MM.1S (cell line): ENCODE data around the gene SPP1.

Experiments used
- DNase-seq: peaks from one replicate; pipeline ENCODE4 v3.0.0-alpha.2; 2015
- H2AFZ ChIP-seq: fragments of 300-600 bp; sonication (generic); 2 replicates; pipeline ENCODE4 v1.6.0; 2016; ENCODE audit warnings: antibody characterized with exemption, low read length
- H3F3A ChIP-seq: fragments of 300-600 bp; sonication (generic); 2 replicates; pipeline ENCODE4 v1.6.1; 2016; ENCODE audit warnings: mild to moderate bottlenecking, antibody characterized with exemption, low read length, moderate library complexity, mixed read lengths; ENCODE audit not compliant: insufficient read depth
- H3K27ac ChIP-seq: fragments of 300-600 bp; sonication (generic); 2 replicates; pipeline ENCODE4 v1.5.1; 2016; ENCODE audit warnings: mild to moderate bottlenecking, low read length
- H3K27me3 ChIP-seq: fragments of 300-600 bp; sonication (generic); replicated peaks from 2 replicates; pipeline ENCODE4 v1.6.0; 2016; ENCODE audit warnings: low read length; ENCODE audit not compliant: insufficient read depth
- H3K36me3 ChIP-seq: fragments of 300-600 bp; sonication (generic); replicated peaks from 2 replicates; pipeline ENCODE4 v1.6.1; 2016; ENCODE audit warnings: mild to moderate bottlenecking, low read length, mixed read lengths; ENCODE audit not compliant: insufficient read depth
- H3K4me1 ChIP-seq: fragments of 300-600 bp; sonication (generic); 2 replicates; pipeline ENCODE4 v1.6.1; 2016; ENCODE audit warnings: low read length, mixed read lengths
- H3K4me2 ChIP-seq: fragments of 300-600 bp; sonication (generic); 2 replicates; pipeline ENCODE4 v1.6.0; 2016; ENCODE audit warnings: low read depth, low read length
- H3K4me3 ChIP-seq: fragments of 300-600 bp; sonication (generic); 2 replicates; pipeline ENCODE4 v1.5.1; 2016; ENCODE audit warnings: low read length, mixed read lengths
- H3K79me2 ChIP-seq: fragments of 300-600 bp; sonication (generic); 2 replicates; pipeline ENCODE4 v1.6.1; 2016; ENCODE audit warnings: mixed run types, low read length, mixed read lengths
- H3K9ac ChIP-seq: fragments of 300-600 bp; sonication (generic); 2 replicates; pipeline ENCODE4 v1.6.1; 2016; ENCODE audit warnings: low read length, mixed read lengths
- H3K9me2 ChIP-seq: fragments of 300-600 bp; sonication (generic); replicated peaks from 2 replicates; pipeline ENCODE4 v1.6.1; 2016; ENCODE audit warnings: mild to moderate bottlenecking, low read length, mixed read lengths; ENCODE audit not compliant: insufficient read depth
- H3K9me3 ChIP-seq: fragments of 300-600 bp; sonication (generic); replicated peaks from 2 replicates; pipeline ENCODE4 v1.6.1; 2016; ENCODE audit warnings: mild to moderate bottlenecking, low read length, mixed read lengths; ENCODE audit not compliant: insufficient read depth
- H4K20me1 ChIP-seq: fragments of 300-600 bp; sonication (generic); 2 replicates; pipeline ENCODE4 v1.6.1; 2016; ENCODE audit warnings: mild to moderate bottlenecking, low read length, moderate library complexity, mixed read lengths; ENCODE audit not compliant: insufficient read depth
- EZH2 ChIP-seq: fragments of 300-600 bp; sonication (generic); optimal IDR thresholded peaks from 2 replicates; pipeline ENCODE3; 2017; ENCODE audit warnings: low read depth, mild to moderate bottlenecking, antibody characterized with exemption, low read length, mixed read lengths
- EZH2phosphoT487 ChIP-seq: fragments of 300-600 bp; sonication (generic); IDR thresholded peaks from 2 replicates; pipeline ENCODE4 v1.6.1; 2018; ENCODE audit warnings: antibody characterized with exemption, low read length
- TF ChIP-seq, protein P1 (sequence below): fragments of 300-600 bp; sonication (generic); IDR thresholded peaks from 2 replicates; pipeline ENCODE4 v1.5.1; 2016; ENCODE audit warnings: antibody characterized with exemption, low read length, mixed read lengths

Gene SPP1

DNA sequence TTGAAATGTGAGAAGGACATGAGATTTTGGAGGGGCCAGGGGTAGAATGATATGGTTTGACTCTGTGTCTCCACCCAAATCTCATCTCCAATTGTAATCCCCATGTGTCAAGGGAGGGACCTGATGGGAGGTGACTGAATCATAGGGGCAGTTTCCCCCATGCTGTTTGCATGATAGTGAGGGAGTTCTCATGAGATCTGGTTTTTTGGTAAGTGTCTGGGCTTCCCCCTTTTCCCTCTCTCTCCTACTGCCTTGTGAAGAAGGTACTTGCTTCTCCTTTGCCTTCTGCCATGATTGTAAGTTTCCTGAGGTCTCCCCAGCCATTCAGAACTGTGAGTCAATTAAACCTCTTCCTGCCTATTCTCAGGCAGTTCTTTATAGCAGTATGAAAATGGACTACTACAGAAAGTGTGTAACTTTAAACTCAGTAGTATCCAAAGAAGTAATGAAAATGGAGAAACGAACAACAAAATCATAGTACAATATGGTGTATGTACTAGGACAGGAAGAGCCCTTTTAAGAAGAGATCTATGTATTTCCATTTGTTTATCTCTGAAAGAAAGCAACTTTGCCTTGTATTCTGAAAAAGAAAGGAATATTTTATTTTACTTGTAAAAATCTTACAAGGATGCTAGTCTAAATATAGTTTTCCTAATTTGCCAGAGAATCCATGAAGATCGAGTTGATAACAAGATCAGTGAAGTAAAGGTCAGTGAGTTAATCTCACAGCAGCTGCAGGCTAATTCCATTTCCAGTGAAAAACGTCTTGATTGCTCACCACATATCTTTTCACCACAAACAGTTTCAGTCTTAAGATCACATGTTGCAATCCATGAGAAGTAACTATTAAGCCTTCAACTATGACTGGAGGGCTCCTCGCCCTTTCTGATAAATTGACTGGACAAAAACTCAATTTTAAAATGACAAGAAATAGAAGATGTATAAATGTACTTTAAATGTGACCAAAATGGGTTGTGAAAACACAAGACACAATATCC lies 52.4 kb downstream of the SPP1 start:
- Histone ChIP-seq H3F3A (peaks cover 22% of the 10 kb centered on the region), H3K9me2 (no peaks in the 10 kb centered on the region), H3K9me3 (no peaks in the 10 kb centered on the region), H3K9ac (no peak overlapping the region), H4K20me1 (no peaks in the 10 kb centered on the region), H3K79me2 (no peaks in the 10 kb centered on the region), H2AFZ (no peak overlapping the region), H3K4me3 (no peak overlapping the region), H3K4me2 (peak overlapping the region; percentile 44), H3K36me3 (no peaks in the 10 kb centered on the region), H3K27me3 (no peaks in the 10 kb centered on the region), H3K4me1 (peaks cover 44% of the 10 kb centered on the region), H3K27ac (peak overlapping the region; percentile 25; the same call in 1 of the 2 replicates)
- no peak for TF ChIP-seq EZH2phosphoT487
- TF ChIP-seq, protein P1, sequence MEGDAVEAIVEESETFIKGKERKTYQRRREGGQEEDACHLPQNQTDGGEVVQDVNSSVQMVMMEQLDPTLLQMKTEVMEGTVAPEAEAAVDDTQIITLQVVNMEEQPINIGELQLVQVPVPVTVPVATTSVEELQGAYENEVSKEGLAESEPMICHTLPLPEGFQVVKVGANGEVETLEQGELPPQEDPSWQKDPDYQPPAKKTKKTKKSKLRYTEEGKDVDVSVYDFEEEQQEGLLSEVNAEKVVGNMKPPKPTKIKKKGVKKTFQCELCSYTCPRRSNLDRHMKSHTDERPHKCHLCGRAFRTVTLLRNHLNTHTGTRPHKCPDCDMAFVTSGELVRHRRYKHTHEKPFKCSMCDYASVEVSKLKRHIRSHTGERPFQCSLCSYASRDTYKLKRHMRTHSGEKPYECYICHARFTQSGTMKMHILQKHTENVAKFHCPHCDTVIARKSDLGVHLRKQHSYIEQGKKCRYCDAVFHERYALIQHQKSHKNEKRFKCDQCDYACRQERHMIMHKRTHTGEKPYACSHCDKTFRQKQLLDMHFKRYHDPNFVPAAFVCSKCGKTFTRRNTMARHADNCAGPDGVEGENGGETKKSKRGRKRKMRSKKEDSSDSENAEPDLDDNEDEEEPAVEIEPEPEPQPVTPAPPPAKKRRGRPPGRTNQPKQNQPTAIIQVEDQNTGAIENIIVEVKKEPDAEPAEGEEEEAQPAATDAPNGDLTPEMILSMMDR = no peak
- TF ChIP-seq EZH2 = no peak
- DNase-seq = peak; percentile 71

DNA sequence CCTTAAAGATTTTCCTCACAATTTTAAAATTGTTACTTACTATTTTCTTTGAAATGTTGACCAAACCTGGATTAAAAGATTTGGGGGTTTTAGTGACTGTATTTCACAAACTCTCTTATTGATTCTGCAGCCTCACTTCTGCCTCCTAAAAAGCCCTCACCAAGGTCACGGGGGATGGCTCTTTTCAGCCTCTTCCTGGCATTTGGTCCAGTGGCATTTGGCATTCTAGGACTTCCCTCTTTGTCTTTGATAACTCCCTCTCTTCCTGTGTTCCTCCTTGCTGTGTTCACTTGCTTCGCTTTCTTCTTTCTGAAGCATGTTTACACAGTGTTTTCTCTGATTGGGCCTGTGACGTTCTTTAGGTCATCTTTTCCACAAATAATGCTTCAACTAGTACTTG lies 53.4 kb downstream of the SPP1 start:
- DNase-seq = no peak
- Histone ChIP-seq H3K4me3 (no peak overlapping the region), H3K9me3 (no peaks in the 10 kb centered on the region), H4K20me1 (no peaks in the 10 kb centered on the region), H2AFZ (no peak overlapping the region), H3K4me2 (no peak overlapping the region), H3K79me2 (0 out of 2 replicates have a peak, but pooled peaks cover 2% of the 10 kb centered on the region), H3K36me3 (no peaks in the 10 kb centered on the region), H3K27ac (no peak overlapping the region), H3K9ac (no peak overlapping the region), H3K9me2 (no peaks in the 10 kb centered on the region), H3F3A (peaks cover 22% of the 10 kb centered on the region), H3K27me3 (no peaks in the 10 kb centered on the region), H3K4me1 (peaks cover 45% of the 10 kb centered on the region)
- TF ChIP-seq EZH2 (no peak), EZH2phosphoT487 (no peak)
- TF ChIP-seq, protein P1 = no peak

DNA sequence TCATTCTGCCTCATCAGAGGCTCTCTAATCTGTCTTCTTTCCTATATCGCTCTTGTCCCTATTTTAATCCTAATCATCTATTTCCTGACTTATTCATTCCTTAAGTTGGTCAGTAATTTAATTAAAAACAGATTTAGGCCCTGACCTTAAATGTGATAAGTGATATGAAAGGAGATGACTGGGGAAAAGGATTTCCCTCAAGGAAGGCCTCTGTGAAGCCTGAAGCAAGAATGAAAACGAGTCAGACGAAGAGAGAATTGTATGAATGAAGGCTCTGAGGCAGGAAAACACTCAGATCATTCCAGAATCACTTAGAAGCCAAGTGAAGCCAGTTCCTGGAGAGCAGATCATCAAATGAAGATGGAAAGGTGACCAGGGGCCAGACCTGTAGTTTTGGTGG lies 54.0 kb downstream of the SPP1 start:
- H3F3A ChIP-seq = peaks cover 22% of the 10 kb centered on the region
- H3K9me2 ChIP-seq = no peaks in the 10 kb centered on the region
- no peaks in the 10 kb centered on the region for H3K27me3 ChIP-seq
- DNase-seq = no peak
- no peak overlapping the region for H2AFZ ChIP-seq
- no peaks in the 10 kb centered on the region for H3K9me3 ChIP-seq
- TF ChIP-seq EZH2 = no peak
- no peak for TF ChIP-seq EZH2phosphoT487
- TF ChIP-seq, protein P1 = no peak
- 0 out of 2 replicates have a peak, but pooled peaks cover 2% of the 10 kb centered on the region for H3K79me2 ChIP-seq
- no peak overlapping the region for H3K4me3 ChIP-seq
- H3K4me1 ChIP-seq = peaks cover 45% of the 10 kb centered on the region
- no peak overlapping the region for H3K4me2 ChIP-seq
- H3K9ac ChIP-seq = no peak overlapping the region
- H4K20me1 ChIP-seq = no peaks in the 10 kb centered on the region
- no peaks in the 10 kb centered on the region for H3K36me3 ChIP-seq
- no peak overlapping the region for H3K27ac ChIP-seq
